NK-92 (cell line): ENCODE results near the gene ARHGEF4.
"Not testable (repeated sequence)": the region's sequence is repeated elsewhere in the genome, so short reads cannot be mapped to it uniquely, and the experiment has no call there.

ENCODE experiments used
- DNase-seq: peaks from one replicate; lab custom pipeline; 2025; ENCODE audit not compliant: unreplicated experiment; lab: John Stamatoyannopoulos, UW

ARHGEF4 gene

DNA sequence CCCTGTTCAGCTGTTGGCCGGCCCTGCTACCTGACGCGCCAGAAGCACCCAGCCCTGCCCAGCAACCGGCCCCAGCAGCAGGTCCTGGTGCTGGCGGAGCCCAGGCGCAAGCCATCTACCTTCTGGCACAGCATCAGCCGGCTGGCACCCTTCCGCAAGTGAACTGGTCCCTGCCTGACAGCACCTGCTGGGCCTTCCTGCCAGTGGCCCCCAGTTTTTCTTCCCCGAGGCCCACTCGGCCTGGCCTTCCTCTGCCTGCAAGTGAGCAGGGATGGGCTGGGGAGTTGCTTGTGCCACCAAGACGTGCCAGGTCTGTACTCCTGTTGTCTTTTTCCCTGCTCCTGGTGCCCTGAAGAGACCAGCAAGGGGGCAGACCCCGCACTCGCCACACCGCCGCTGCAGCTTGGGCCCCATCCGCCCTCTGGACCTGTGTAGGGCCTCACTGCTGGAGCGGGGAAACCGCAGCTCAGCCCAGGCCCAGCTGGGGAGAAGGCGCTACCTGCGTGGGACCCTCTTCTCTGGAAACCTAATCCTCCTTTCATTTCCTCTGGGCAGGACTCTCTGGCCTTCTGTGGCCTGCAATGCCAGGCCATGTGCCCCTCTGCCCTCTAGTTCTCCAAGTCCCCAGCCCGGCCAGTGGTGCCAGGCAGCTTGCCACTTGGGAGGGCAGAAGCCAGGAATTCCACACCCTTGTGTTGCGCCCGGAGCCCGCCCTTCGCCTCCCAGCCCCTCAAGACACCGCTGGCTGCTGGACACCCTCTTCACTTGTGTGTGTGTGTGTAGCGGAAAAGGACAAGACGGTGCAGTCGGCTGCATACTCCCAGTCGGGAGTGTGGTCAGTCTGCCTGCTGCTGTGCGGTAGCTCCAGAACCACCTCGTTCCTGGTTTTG lies 209.6 kb downstream of the ARHGEF4 start:
- DNase-seq, result no peak

DNA sequence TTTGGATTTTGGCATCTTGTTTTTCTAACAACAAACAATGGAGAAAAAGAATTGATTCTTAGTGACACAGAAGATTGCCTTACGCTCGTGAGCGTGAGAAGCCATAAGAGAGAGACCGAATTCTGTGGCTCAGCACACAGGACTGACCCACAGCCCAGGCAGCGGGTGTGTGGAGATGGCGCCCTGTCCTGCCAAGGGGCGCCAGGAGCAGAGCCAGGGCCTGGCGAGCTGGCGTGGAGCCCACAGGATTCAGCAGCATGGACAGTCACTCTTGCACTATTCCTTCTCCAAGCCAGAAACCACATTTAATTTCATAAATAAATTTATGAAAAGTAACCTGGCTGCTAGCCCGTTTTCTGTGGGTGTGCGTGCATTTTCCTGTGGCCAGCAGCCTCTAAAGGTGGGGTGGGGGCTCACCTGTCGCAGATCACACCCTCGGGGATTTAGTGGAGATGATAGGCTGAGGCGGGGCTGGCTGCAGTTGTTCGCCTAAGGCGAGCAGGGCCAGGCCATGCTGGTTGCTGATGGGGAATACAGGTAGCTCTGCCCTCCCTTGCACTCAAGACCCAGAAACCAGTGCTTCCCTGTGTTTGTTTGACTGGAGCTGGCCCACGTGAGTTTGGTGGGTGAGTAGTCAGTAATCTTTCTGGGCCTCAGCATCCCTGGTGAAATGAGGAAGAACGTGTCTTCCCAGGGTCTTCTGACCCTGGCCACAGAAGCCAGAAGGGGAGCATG lies 210.4 kb downstream of the ARHGEF4 start:
- no peak for DNase-seq

DNA sequence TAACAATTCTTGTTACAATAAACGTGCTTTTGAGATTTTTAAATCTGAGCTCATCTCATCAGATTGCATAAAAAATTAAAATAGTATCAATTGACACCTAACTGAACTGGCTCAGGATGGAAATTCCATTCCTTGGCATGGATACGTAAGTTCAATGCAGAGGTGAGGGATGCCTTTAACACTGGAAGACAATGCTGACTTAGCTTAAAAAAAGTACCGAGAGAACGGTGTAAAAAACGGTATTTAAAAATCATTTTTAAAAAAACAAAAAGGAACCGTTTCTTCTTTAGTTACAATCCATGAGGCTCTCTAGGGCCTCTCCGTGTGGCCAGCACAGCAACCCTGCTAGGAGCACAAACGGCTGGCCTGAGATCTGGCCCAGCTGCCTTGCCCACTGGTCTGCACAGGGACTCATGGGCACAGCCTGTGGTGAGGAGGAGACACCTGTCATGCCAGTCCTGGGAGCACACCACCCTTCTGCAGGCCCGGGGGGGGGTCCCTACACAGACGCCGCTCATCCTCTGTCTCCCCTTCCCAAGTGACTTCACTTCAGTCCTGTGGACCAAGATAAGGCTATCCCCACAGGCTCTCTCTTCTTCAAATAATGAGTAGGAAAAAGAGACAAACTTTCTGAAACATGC lies 211.3 kb downstream of the ARHGEF4 start:
- DNase-seq, result no peak

DNA sequence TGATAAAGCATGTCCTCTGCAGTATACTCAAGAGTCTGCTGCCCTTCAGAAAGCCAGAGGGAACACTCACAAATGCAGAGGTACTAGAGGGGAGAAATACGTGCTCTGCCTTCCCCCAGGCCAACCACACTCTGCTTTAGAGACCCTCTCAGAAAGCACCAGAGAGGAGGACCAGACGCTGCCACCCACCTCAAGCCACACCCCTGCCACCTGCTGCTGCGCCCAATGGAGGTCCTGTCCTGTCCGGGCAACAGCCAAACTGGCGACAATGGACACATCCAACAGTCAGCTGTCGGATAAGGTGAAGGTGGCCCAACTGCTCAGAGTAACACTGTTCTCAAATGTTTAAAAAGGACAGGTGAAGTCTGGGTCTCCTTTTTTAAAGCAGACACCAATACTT lies 211.9 kb downstream of the ARHGEF4 start:
- DNase-seq, result no peak

DNA sequence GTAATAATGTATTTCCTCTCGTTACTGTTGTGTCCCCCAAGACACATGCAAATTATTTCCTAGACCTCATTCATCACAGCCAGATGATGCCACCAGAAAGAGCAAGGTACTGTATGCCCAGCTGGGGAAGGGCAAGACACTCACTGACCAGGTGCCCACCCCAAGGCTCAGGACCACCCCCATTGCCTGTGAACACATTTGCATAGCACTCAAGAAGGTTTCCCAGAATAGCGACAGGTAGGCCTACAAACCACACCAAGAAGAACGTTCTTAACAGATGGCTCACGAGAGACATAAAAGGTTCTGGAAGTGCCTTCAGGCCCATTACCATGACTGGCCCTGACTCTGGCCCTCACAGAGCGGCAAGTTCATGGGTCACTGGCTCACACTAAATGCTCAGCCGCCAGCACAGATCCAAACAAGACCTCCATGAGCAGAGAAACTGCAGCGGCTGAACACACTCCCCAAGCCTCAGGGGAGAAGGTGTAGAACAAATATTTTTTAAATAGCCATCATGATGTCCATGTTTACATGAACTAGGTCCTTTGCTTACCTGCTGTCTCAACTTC lies 212.5 kb downstream of the ARHGEF4 start:
- DNase-seq, result no peak

DNA sequence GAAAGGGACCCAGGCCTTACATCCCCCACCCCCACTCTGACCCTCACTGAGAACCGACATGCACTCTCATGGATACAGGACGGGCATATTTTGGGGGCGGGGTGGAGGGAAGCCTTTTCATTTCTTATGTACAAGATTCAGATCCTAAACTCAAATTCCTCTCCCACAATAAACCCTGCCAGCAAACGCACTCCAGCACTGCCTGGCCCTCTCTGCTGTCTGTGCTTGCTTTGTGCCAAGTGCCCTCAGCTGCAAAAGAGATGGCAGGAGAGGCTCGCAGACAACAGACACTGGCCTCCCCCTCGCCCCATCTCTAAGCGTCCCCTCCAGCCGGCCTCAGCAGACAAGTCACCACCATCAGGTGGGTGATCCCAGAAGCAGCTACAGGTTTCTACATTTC lies 214.2 kb downstream of the ARHGEF4 start:
- DNase-seq, result no peak

DNA sequence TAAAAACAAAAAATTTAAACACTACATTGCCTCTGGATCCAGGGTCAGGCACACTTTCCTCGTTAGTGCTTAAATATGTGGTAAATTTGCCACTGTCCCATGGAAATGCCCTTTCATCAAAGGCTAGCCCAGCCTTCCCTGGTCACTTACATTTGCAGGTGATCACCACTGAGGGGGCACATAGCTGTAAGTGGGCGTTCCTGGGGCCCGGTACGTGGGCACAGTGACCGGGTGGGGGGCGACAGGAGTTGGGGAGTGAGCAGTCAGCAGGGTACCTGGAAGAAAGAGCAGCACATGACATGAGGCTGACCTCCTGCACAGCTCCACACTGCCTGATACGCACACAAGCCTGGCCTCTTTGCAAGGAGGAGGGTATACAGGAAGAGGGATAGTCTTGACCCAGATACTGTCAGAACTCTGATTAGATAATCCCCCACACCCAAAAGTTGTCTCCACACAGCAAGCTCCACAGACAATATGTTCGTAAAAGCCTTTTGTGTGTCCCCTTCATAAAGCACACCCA lies 216.1 kb downstream of the ARHGEF4 start:
- DNase-seq, result no peak

DNA sequence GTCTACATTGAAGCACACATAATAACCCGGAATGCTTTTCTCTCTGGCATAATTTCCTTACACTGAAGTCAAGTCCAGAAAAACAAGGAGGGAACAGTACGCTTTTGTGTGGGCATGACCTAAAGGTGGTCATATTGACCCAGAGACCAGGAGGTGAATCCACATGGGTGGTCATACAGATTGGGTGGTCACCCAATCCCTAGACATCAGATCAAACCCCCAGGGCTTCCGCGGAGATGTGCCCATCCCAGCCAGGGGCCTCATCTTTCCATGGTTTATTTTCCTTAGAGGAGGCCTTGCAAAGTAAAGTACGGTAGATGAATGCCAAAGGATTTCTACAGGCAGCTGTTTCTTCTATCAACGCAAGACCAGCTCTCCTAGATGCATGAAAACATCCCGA lies 217.8 kb downstream of the ARHGEF4 start:
- no peak for DNase-seq

DNA sequence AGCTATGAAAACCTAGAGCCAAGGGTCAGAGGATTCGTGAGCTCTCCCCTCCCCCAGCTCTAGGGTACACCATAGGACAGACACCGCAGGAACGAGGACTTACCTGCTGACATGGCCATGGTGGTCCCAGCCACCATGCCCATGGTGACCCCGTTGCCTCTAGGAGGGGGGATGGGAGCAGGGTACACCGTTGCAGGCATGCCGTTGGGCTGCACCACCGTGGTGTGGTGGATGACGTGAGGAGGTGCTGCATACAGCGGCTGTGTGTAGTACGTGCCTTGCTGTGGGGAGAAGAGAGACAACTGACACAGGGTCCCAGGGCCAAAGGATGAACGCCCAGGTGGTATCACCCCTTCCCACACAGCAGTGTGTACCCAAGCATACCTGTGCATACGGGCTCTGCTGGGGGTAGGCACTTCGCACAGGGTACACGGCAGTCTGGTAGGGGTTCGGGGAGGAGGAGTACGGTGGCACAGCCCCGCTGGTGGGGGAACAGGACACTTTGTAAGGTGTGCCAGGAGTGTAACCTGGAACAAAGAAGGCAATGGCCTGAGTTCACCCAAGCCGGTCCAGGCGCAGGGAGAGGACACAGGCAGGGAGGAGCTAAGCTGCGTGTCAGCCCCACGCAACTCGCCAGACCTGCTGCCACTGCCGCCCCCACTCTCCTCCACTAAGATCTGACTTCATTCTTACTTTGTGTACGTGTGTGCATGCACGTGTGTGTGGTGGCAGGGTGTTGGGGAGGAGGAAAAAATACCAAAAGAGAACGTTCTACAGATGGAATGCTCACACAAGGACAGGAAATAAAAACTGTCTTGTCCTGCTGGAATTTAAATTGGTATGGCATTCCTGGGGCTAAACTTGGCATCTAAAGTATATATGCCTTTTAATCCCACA lies 218.7 kb downstream of the ARHGEF4 start:
- no peak for DNase-seq

DNA sequence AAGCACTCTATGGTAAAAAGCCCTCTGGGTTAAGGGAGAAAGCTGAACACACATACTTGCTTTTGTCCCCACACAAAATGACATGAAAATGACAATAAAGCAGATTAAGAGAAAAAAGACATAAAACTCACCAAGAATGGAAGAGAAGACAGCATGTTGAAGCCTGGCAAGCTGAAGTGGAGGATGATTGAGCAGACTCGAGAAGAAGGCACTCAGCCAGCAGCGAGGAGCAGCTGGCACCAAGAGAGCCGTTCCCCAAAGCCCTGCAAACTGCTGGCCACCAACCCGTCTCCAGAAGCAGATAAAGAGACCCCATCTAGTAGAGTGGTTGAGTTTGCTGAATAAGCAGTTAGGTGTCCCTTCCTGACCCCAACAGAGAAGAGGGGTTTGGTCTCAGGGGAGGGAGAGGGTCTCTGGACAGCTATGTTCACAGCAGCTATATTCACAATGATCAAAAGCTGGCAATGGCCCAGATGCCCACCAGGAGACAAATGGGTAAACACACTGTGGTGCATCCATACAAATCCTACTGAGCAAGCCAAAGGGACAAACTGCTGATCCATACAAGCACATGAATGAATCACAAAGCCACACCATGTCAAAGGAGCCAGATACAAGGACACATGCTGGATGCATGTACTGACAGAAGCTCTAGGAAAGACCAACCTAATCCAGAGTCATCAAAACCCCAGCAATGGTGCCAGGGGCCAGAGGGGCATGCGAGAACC lies 219.7 kb downstream of the ARHGEF4 start:
- DNase-seq, result no peak

DNA sequence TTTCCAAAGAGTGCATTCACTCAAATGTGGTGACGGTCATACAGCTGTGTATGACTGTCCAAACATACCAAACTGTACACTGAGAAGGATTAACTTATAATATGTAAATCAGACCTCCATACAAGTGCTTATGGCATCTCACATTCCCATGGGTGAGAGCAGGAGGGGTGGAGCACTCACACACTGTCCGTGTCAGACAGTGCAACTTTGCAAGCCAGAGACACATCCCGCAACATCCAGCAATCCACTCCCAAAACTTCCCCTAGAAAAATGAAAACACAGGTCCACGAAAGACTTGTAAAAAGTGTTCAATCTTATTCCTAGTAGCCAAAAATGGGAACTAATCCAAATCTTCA lies 220.2 kb downstream of the ARHGEF4 start:
- DNase-seq, result no peak

DNA sequence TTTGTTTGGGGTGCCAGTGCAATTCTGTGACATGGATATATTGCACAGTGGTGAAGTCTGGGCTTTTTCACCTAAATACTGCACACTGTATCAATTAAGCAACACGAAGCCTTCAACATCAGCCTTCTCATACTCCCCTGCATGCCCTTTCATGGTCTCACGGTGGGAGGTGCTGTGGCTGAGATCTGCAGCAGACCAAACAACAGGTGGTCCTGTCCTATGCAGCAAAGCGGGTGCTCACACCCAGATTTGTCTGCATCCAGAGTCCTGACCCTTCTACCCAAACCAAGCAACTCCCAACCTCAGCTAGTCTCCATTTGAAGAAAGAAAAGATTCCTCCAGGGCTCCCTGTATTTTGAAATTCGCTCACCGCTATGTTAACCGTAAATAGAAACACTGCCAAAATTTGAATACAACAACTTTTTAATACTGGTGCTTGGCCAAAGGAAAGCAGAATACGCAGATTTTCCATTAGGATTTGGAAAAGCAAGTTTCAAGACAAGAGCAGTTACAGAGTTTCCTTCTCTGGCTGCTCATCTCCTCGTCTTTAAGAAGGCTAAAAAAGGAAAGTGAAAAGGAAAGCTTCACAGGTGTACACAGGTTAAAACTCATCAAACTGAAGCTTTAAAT lies 221.6 kb downstream of the ARHGEF4 start:
- DNase-seq, result no peak

DNA sequence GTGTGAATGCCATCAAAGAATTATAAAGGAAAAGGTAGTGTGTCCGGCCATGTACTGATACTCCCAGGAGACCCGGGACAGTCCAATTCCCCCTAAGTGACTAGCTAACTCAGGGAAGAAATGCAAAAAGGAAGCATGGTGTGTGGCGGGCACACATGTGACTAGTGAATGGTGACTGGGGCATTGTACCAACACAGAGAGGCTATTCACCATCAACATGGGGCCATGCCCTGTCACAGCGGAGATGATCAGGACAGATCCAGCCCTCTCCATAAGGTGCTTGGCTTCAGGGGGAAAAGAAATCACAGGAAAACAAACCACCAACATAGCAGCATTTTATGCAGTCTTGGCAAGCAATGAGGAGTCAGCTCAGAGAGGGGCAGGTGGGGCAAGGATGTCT lies 222.2 kb downstream of the ARHGEF4 start:
- no peak for DNase-seq

DNA sequence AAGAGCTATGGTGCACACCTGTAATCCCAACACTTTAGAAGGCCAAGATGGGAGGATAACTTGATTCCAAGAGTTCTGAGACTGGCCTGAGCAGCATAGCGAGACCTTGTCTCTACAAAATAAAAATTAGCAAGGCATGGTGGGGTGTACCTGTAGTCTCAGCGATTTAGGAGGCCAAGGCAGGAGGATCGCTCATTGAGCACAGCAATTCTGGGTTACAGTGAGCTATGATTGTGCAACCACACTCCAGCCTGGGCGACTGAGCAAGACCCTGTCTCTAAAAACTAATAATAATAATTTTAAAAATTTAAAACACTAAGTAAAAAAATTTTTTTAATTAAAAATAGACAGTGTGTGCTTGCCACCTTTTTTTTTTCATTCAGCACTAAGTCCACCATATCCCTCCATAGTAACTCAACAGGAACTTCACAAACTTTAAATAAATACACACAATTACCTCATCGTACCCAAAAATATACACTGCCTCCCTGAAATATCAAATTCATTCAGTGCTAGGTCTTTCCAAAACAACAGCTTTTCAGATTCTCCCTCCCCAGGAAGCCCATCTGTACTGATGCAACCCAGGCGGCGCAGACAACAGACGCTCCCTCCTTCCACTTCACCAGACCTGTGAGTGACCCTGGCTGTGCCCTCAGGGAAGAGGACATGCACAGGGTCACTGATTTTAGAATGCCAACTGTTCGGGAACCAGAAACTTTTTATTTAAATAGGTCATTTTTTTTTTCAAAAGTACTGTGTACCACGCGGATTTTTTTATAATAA lies 227.0 kb downstream of the ARHGEF4 start:
- no peak for DNase-seq

DNA sequence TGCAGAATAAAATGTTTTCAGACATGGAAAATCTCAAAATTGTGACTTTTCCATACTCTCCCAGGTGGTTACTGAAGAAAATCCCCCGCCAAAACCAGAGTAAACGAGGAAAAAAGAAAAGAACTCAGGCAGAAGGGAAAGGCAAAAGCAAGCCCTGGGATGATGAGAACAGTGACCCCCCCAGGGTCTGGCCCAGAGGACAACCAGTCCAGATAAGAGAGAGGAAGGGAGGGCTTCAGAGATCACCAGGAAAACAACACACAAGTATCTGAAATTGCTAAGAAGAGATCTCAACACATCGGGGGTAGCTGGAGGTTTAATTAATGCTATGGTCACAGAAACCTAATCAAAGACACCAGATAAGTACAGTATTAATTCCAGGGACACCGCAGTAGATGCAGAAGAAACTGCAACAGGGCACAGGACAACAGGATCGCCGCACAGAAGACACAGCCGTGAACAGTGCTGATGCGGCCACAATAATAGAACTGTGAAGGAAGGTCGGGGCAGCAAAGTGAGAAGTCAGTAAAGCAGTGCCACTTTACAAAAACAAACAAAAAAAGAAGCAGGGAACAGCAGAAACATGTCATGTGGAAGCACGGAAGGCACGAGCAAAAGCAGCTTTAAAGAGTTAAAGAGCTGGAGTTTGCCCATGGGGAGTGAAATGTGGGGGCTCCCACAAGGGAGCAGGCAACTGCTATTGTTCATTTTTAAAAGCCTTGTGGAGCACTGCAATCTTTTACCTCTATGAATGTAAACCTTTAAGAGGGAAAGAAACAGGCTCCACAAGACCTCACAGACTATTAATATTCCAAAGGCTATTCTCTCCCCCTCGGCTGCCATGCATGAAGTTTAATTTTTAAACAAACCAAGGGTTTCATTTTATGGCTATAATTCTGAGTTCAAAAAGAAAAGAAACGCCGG lies 228.1 kb downstream of the ARHGEF4 start:
- no peak for DNase-seq

DNA sequence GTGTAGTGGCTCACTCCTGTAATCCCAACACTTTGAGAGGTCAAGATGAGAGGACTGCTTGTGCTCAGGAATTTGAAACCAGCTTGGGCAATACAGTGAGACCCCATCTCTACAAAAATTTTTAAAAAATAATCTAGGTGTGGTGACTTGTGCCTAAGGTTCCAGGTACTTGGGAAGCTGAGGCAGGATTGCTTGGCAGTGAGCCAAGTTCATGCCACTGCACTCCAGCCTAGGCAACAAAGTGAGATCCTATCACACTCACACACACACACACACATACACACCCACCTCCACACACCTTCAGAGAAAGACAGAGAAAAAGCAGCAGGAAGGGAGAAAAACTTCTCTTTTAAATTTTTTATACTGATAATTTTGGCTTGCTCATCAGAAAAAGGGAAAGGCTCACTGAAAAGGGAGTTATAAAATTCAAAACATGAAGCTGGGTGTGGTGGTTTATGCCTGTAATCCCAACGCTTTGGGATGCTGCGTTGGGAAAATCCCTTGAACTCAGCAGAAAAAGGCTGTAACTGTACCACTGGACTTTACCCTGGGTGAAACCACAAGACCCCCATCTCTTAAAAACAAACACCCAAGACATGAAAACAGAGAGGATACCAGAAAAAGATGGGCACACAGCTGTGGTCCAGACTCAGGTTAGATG lies 230.9 kb downstream of the ARHGEF4 start:
- no peak for DNase-seq

DNA sequence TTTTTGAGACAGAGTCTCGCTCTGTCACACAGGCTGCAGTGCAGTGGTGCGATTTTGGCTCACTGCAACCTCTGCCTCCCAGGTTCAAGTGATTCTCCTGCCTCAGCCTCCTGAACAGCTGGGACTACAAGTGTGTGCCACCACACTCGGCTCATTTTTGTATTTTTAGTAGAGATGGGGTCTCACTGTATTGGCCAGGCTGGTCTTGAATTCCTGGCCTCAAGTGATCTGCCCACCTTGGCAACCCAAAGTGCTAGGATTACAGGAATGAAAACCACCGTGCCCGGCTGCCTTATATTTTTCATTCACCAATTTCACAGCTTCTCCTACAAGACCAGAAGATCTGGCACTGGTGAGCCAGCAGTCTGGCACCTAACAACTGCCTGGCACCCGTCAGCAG lies 231.5 kb downstream of the ARHGEF4 start:
- DNase-seq, result not testable (repeated sequence)
